ENCODE data around the gene RXYLT1.
"Not testable (repeated sequence)": the region's sequence is repeated elsewhere in the genome, so short reads cannot be mapped to it uniquely, and the experiment has no call there.

The RXYLT1 gene

GRCh38 chr12:63802012-63802608, 22.4 kb downstream of the RXYLT1 start:
- DNase-seq (ENCODE audit: low read depth in 2 of 2, low spot score in 1 of 2): no peak

DNA sequence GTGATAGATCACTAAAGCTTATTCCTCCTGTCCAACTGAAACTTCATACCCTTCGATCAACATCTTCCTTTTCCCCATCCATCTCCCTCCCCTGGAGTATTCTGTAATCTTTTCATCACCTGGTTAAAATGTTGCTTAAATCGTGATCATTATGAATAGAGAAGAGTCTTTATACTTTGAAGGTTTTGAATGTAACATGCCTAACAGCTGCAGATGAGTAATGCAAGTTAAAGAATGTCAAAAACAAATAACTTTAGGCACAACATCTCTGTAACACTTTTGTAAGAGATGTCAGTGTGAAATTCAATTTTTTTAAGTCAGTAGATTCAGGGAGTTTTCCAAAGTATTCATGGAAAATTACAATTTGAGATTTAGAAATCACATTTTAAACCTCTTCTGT, 25.0 kb downstream of the RXYLT1 start:
- DNase-seq (ENCODE audit: low read depth in 2 of 2, low spot score in 1 of 2): no peak

- DNase-seq (ENCODE audit: low read depth in 2 of 2, low spot score in 1 of 2): no peak
Measured at GRCh38 chr12:63805704-63806672, 26.3 kb downstream of the RXYLT1 start.

DNA sequence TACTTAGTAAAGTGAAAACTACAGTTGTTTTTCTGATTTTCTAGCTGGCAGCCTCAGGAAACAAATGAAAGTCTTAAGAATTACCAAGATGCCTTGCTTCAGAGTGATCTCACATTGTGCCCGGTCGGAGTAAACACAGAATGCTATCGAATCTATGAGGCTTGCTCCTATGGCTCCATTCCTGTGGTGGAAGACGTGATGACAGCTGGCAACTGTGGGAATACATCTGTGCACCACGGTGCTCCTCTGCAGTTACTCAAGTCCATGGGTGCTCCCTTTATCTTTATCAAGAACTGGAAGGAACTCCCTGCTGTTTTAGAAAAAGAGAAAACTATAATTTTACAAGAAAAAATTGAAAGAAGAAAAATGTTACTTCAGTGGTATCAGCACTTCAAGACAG, 28.9 kb downstream of the RXYLT1 start:
- DNase-seq (ENCODE audit: low read depth in 2 of 2, low spot score in 1 of 2): no peak

- no peak for DNase-seq (ENCODE audit: low read depth in 2 of 2, low spot score in 1 of 2)
Measured at GRCh38 chr12:63809566-63809965, 29.9 kb downstream of the RXYLT1 start.

DNA sequence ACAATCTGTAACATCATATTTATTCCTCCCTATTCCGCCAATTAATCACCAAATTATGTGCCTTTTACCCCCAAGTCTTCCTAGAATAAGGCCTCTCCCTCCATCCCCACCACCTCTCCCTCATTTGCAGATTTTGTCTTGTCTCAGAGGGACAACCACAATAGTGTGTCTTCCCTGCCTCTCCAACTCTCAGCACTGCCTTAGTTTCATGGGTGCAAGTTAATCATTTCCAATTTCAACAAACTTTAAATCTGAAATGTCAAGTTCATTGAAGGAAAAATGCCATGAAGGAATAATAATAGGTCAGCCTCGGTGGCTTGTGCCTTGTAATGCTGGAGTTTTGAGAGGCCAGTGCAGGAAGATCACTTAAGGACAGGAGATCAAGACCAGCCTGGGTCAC, 31.6 kb downstream of the RXYLT1 start:
- no peak for DNase-seq (ENCODE audit: low read depth in 2 of 2, low spot score in 1 of 2)

- DNase-seq (ENCODE audit: low read depth in 2 of 2, low spot score in 1 of 2): no peak
Measured at GRCh38 chr12:63811755-63812154, 32.0 kb downstream of the RXYLT1 start.

DNA sequence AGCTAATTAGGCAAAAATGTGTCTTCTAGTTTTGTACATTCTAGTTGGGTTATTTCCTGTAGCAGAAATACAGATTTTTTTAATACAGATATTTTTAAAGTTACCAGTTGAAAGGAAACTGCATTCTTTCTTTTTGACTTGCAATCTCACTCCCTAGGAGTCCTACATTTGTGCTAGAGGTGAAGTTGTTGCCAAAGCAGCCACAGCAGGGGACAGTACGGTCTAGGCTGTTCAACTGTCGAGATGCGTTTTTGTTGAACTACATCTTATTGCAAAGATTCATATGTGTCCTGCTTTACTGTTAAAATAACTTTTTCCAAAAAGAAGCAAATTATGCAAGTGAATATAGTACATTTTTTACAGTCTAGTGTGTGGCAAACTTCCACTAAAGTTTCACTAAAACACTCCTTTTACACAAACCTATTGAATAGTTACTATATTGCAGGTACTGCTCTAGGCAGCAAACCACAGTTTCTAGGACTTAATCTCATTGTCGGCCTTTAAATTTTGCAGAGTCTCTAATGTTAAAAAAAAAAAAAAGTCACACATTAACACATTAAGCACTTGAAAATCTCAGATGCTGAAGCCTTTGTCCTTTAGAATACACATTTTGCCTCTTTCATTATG, 34.5 kb downstream of the RXYLT1 start:
- no peak for DNase-seq (ENCODE audit: low read depth in 2 of 2, low spot score in 1 of 2)

DNA sequence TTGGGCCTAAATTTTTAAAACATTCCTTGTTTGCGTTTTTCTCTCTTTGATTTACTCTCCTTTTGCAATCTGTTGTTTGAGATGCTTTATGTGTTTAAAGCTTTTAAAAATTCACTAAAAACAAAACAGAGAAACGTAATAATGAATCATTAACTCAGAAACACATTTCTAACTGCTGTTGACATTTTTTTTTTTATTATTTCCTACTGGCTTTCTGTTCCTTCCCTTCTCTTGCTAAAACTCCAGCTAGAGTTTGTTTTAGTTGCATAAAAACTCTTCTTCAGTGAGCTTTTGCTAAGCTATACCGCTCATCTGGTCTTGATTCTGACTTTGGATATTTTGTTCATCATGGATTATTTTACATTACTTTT, 35.8 kb downstream of the RXYLT1 start:
- no peak for DNase-seq (ENCODE audit: low read depth in 2 of 2, low spot score in 1 of 2)

- DNase-seq (ENCODE audit: low read depth in 2 of 2, low spot score in 1 of 2): no peak
Measured at GRCh38 chr12:63816031-63816430, 36.3 kb downstream of the RXYLT1 start.

- DNase-seq (ENCODE audit: low read depth in 2 of 2, low spot score in 1 of 2): no peak
Measured at GRCh38 chr12:63820427-63820826, 40.7 kb downstream of the RXYLT1 start.

GRCh38 chr12:63821781-63822251, 42.1 kb downstream of the RXYLT1 start:
- DNase-seq (ENCODE audit: low read depth in 2 of 2, low spot score in 1 of 2): no peak

- DNase-seq (ENCODE audit: low read depth in 2 of 2, low spot score in 1 of 2): no peak
Measured at GRCh38 chr12:63822352-63822751, 42.6 kb downstream of the RXYLT1 start.

DNA sequence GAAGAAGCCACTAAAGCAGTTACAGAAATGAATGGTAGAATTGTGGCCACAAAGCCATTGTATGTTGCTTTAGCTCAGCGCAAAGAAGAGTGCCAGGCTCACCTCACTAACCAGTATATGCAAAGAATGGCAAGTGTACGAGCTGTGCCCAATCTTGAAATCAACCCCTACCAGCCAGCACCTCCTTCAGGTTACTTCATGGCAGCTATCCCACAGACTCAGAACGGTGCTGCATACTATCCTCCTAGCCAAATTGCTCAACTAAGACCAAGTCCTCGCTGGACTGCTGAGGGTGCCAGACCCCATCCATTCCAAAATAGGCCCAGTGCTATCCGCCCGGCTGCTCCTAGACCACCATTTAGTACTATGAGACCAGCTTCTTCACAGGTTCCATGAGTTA, 43.3 kb downstream of the RXYLT1 start:
- DNase-seq (ENCODE audit: low read depth in 2 of 2, low spot score in 1 of 2): no peak

DNA sequence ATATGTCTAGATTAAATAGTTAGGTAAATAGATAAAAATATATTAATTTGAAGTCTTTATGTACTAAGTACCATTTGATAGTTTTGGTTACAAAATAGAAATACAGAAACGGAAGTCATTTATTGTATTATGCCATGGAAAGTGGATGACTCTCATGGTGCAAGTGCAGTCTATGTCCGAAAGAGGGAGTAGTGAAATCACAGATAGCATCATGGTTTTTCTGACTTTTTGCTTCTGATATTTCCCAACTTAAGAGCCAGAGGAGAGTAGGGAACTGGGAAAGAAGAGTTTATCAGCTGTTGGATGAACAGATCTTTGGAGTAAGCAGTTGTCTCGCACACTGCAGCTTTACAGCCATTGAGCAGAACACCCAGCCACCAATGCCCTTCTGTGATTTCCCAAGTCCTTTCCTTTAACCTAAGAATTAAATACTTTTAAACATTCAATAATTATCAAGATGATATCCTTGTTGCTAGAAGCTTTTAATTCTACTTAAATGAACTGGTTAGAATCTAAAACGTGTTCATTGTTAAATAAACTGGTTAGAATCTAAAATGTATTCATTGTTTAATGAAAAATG, 46.4 kb downstream of the RXYLT1 start:
- DNase-seq (ENCODE audit: low read depth in 2 of 2, low spot score in 1 of 2): no peak

DNA sequence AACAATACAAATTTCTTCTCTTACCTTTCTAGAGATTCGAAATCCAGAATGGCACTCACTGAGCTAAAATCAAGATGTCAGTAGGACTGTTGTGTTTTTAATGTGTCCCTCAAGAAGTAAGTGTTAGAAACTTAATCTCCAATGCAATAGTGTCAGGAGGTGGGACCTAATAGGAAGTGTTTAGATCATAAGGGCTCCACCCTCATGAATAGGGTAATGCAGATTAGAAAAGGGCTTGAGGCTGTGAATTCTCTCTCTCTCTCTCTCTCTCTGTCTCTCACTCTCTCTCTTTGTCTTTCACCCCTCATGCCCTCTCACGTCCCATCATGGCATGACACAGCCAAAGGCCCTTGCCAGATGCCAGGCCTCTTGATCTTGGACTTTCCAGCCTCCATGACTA, 49.2 kb downstream of the RXYLT1 start:
- no peak for DNase-seq (ENCODE audit: low read depth in 2 of 2, low spot score in 1 of 2)

- no peak for DNase-seq (ENCODE audit: low read depth in 2 of 2, low spot score in 1 of 2)
Measured at GRCh38 chr12:63836046-63836445, 56.3 kb downstream of the RXYLT1 start.

- no peak for DNase-seq (ENCODE audit: low read depth in 2 of 2, low spot score in 1 of 2)
Measured at GRCh38 chr12:63836936-63837335, 57.2 kb downstream of the RXYLT1 start.

DNA sequence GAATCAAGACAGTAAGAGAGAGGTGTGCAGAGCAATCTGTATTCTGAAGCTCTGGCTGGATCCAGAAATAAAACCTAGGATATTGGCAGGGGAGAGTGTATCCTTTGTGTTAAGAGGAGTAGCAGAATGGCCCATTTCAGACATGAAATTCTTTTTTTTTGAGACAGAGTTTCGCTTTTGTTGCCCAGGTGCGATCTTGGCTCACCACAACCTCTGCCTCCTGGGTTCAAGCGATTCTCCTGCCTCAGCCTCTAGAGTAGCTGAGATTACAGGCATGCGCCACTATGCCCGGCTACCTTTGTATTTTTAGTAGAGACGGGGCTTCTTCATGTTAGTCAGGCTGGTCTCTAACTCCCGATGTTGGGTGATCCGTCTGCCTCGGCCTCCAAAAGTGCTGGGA, 58.7 kb downstream of the RXYLT1 start:
- no peak for DNase-seq (ENCODE audit: low read depth in 2 of 2, low spot score in 1 of 2)

- no peak for DNase-seq (ENCODE audit: low read depth in 2 of 2, low spot score in 1 of 2)
Measured at GRCh38 chr12:63841011-63841410, 61.3 kb downstream of the RXYLT1 start.

GRCh38 chr12:63841571-63841970, 61.9 kb downstream of the RXYLT1 start:
- DNase-seq (ENCODE audit: low read depth in 2 of 2, low spot score in 1 of 2): no peak

GRCh38 chr12:63842750-63843149, 63.0 kb downstream of the RXYLT1 start:
- DNase-seq (ENCODE audit: low read depth in 2 of 2, low spot score in 1 of 2): not testable (repeated sequence)

Measured in stimulated activated CD8-positive, alpha-beta memory T cell treated with anti-CD3 and anti-CD28 coated beads, Interleukin-4, amount 100 ng/mL, for 4 hours (primary cell).